Erythroblast (primary cell): Measurements from ENCODE around the gene RPS6KB2.

Experiments
- GATA1 ChIP-seq: IDR thresholded peaks from 2 replicates; pipeline ENCODE4 v1.6.1; 2011; ENCODE audit warnings: low read depth, mild to moderate bottlenecking, control low read depth, low read length, moderate library complexity
- POLR2A ChIP-seq: IDR thresholded peaks from 2 replicates; pipeline ENCODE4 v1.6.1; 2011; ENCODE audit warnings: mild to moderate bottlenecking, low read length

DNA sequence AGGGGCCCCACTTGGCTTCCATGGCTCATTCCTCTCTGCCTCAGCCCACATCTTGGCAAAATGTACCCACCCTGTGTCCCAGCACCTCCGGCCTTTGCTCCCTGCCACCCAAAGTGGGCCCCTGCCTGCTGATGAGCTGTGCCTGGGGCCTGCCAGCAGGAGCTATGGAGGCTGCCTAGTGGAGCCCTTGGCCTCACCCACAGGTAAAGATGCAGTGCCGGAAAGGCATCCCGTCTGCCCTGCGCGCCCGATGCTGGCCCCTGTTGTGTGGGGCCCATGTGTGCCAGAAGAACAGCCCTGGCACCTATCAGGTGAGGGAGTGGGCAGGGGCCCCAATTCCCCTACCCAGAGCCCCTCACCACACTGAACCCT, 23.1 kb upstream of the RPS6KB2 start:
- no peak for TF ChIP-seq POLR2A
- TF ChIP-seq GATA1 = no peak
